Mesothelial cell of epicardium (in vitro differentiated cells): ENCODE measurements around the gene AMBP. TPM values are rescaled to one million over a fixed set of nuclear protein-coding genes. Genes with fewer than 3 reads are reported as not detected.

ENCODE experiments used
- DNase-seq, 2 experiments: peaks; one replicate each; pipeline ENCODE4 v3.0.0; 2021; ENCODE audit warnings: low spot score in 2 of 2; ENCODE audit not compliant: unreplicated experiment in 2 of 2
- H3K27ac Mint-ChIP-seq: 2 replicates; pipeline ENCODE4 v1.8.0; 2021; ENCODE audit warnings: mixed read lengths
- H3K27me3 Mint-ChIP-seq: 2 replicates; pipeline ENCODE4 v1.8.0; 2021; ENCODE audit warnings: low read depth, mixed read lengths
- H3K36me3 Mint-ChIP-seq: 2 replicates; pipeline ENCODE4 v1.8.0; 2021; ENCODE audit warnings: mixed read lengths
- H3K4me1 Mint-ChIP-seq: 2 replicates; pipeline ENCODE4 v1.8.0; 2021; ENCODE audit warnings: mixed read lengths
- H3K4me3 Mint-ChIP-seq: 2 replicates; pipeline ENCODE4 v1.8.0; 2021; ENCODE audit warnings: mild to moderate bottlenecking, moderate library complexity, mixed read lengths
- H3K9me3 Mint-ChIP-seq: 2 replicates; pipeline ENCODE4 v1.8.0; 2021; ENCODE audit warnings: mixed read lengths
- CTCF ChIP-seq: fragments of 200-600 bp; sonication (generic); IDR thresholded peaks from one replicate; pipeline ENCODE4 v1.5.0; 2021; ENCODE audit warnings: antibody characterized with exemption; ENCODE audit not compliant: unreplicated experiment
- total RNA-seq: library from RNA; stranded (reverse); gene quantifications from 3 replicates; pipeline ENCODE4 v1.2.1, GENCODE V29; 2021

The AMBP gene
- total RNA-seq, 1 donor from 2014 or later = 0.22 TPM

- Mint-ChIP-seq H3K36me3 (peaks cover 56% of the 10 kb centered on the region), H3K27me3 (no peaks in the 10 kb centered on the region), H3K9me3 (peaks cover 21% of the 10 kb centered on the region), H3K4me1 (no peaks in the 10 kb centered on the region), H3K4me3 (no peak overlapping the region), H3K27ac (no peak overlapping the region)
- no peak for TF ChIP-seq CTCF
- DNase-seq = no peak
Observed at GRCh38 chr9:114027159-114027862, 50.8 kb downstream of the AMBP start.

- H3K27me3 Mint-ChIP-seq = no peaks in the 10 kb centered on the region
Observed at GRCh38 chr9:114026335-114026734, 51.8 kb downstream of the AMBP start.

GRCh38 chr9:114025760-114026159 lies 52.3 kb downstream of the AMBP start:
- TF ChIP-seq CTCF = no peak
- Mint-ChIP-seq H3K9me3 (peaks cover 32% of the 10 kb centered on the region), H3K36me3 (peaks cover 71% of the 10 kb centered on the region), H3K27ac (no peak overlapping the region), H3K27me3 (no peaks in the 10 kb centered on the region), H3K4me3 (no peak overlapping the region), H3K4me1 (no peaks in the 10 kb centered on the region)
- no peak for DNase-seq

More at GRCh38 chr9:114026335-114026734, 51.8 kb downstream of the AMBP start:
- Mint-ChIP-seq H3K4me3 (no peak overlapping the region), H3K9me3 (peaks cover 29% of the 10 kb centered on the region), H3K36me3 (peaks cover 66% of the 10 kb centered on the region), H3K4me1 (no peaks in the 10 kb centered on the region), H3K27ac (no peak overlapping the region)
- TF ChIP-seq CTCF = no peak
- DNase-seq = no peak

- H3K4me3 Mint-ChIP-seq = no peak overlapping the region
- no peak for DNase-seq
- H3K36me3 Mint-ChIP-seq = peaks cover 71% of the 10 kb centered on the region
- H3K27me3 Mint-ChIP-seq = no peaks in the 10 kb centered on the region
- H3K27ac Mint-ChIP-seq = no peak overlapping the region
- no peaks in the 10 kb centered on the region for H3K4me1 Mint-ChIP-seq
- peaks cover 37% of the 10 kb centered on the region for H3K9me3 Mint-ChIP-seq
- TF ChIP-seq CTCF = no peak
Observed at GRCh38 chr9:114025196-114025753, 52.8 kb downstream of the AMBP start.

- no peak for DNase-seq
- Mint-ChIP-seq H3K4me1 (no peaks in the 10 kb centered on the region), H3K36me3 (peaks cover 74% of the 10 kb centered on the region), H3K27me3 (no peaks in the 10 kb centered on the region), H3K4me3 (no peak overlapping the region), H3K9me3 (peaks cover 47% of the 10 kb centered on the region), H3K27ac (no peak overlapping the region)
- no peak for TF ChIP-seq CTCF
Observed at GRCh38 chr9:114023961-114024360, 54.1 kb downstream of the AMBP start.
